ENCODE measurements around the gene HYAL3. TPM values are rescaled to one million over a fixed set of nuclear protein-coding genes. Genes with fewer than 3 reads are reported as not detected.
"Not testable (repeated sequence)": the region's sequence is repeated elsewhere in the genome, so short reads cannot be mapped to it uniquely, and the experiment has no call there.

HYAL3 gene
- total and polyA plus RNA-seq, 3 experiments from 2014 or later, result 3.6 to 8.4 (median 7.7) TPM

GRCh38 chr3:50262200-50262599 lies 37.0 kb downstream of the HYAL3 start:
- Mint-ChIP-seq H3K36me3 (peaks cover 3 to 22% (median 3%) of the 10 kb centered on the region in 3 donors), H3K27ac (peak overlapping the region in 1 of 8 donors; percentile 60), H3K4me1 (peaks cover 0 to 12% (median 7%) of the 10 kb centered on the region in 3 donors)
- H3K4me3 ChIP-seq (ENCODE audit: low read length); H3K36me3 ChIP-seq (ENCODE audit: insufficient read depth, low read length); H3K9me3 ChIP-seq (ENCODE audit: low read length); H3K9me3 Mint-ChIP-seq; H3K27ac ChIP-seq (ENCODE audit: low read depth, low read length); H3K27me3 Mint-ChIP-seq; POLR2A ChIA-PET; DNase-seq; H3K27me3 ChIP-seq (ENCODE audit: insufficient read depth, low read length, poor library complexity, severe bottlenecking); H3K4me1 ChIP-seq (ENCODE audit: insufficient read depth, low read length); H3K4me3 Mint-ChIP-seq: not testable (repeated sequence)
- CTCF ChIA-PET, result interaction anchor here (1.4 to 8.3 kb wide), 4 partner anchors 14 to 67 kb away, joined by 4 to 101 read pairs (median 20); no protein-coding TSS in a partner anchor

DNA sequence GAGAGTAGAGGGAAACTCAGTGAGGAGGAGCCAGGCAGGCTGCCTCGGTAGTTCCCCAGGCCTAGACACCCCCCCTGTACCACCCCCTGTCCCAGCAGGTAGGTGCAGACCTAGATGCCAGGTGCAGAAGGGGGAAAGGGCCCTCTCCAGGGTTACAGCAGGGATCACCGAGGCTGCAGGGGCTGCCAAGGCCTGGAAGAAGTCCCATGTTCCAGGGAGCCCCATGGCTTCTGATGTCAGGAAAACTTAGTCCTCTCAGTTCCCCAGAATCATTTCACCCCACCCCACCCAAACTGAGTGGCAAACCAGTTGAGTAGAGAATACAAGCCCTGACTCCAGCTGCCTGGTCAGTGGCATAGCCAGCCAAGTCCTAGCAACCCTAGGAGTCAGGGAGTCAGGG lies 37.7 kb downstream of the HYAL3 start:
- H3K9me3 Mint-ChIP-seq, result no peaks in the 10 kb centered on the region
- Histone ChIP-seq H3K4me3 (ENCODE audit: low read length) (no peak overlapping the region), H3K9me3 (ENCODE audit: low read length) (no peaks in the 10 kb centered on the region), H3K36me3 (ENCODE audit: insufficient read depth, low read length) (peaks cover 15% of the 10 kb centered on the region), H3K4me1 (ENCODE audit: insufficient read depth, low read length) (peaks cover 5% of the 10 kb centered on the region), H3K27me3 (ENCODE audit: insufficient read depth, low read length, poor library complexity, severe bottlenecking) (no peaks in the 10 kb centered on the region), H3K27ac (ENCODE audit: low read depth, low read length) (peak overlapping the region; percentile 47)
- DNase-seq, result no peak
- CTCF ChIA-PET, result interaction anchor here (1.0 to 8.3 kb wide), 7 partner anchors 13 to 70 kb away, joined by 4 to 101 read pairs (median 5); partner anchors contain the start of genes GNAT1, HYAL3 and NAA80
- peak overlapping the region in 2 of 8 donors; percentile 68 to 90 for H3K27ac Mint-ChIP-seq
- H3K36me3 Mint-ChIP-seq, result peaks cover 3 to 29% (median 4%) of the 10 kb centered on the region in 3 donors
- POLR2A ChIA-PET, result no interaction called here
- H3K4me1 Mint-ChIP-seq, result peaks cover 0 to 13% (median 8%) of the 10 kb centered on the region in 3 donors
- H3K27me3 Mint-ChIP-seq, result no peaks in the 10 kb centered on the region
- H3K4me3 Mint-ChIP-seq, result peak overlapping the region in 2 of 7 donors; percentile 23 to 27

DNA sequence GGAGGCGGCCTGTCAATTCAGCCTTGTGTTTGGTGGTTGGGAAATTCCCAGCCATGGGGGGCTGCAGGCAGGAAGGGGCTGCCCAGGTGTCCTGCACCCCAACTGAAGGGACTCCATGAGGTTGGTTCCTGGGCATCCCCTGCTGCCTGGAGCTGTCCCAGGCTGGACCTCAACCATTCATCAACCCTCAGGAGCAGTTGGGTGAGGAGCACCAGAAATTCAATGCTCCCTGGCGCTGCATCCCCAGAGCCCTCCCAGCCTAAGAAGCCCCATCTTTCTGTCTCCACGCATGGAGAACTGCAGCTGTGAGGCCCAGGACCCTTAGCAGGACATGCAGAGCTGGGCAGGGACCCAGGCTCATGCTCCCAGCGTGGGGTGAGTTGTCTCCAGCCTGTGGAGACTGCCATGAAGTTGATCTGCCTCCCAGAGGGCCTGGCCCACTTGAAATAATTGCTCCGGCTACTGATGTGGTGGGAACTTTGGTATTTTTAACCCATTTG lies 38.2 kb downstream of the HYAL3 start:
- Histone ChIP-seq H3K9me3 (ENCODE audit: low read length) (no peaks in the 10 kb centered on the region), H3K27ac (ENCODE audit: low read depth, low read length) (peak overlapping the region; percentile 47), H3K4me3 (ENCODE audit: low read length) (no peak overlapping the region), H3K36me3 (ENCODE audit: insufficient read depth, low read length) (peaks cover 20% of the 10 kb centered on the region), H3K4me1 (ENCODE audit: insufficient read depth, low read length) (peaks cover 5% of the 10 kb centered on the region), H3K27me3 (ENCODE audit: insufficient read depth, low read length, poor library complexity, severe bottlenecking) (no peaks in the 10 kb centered on the region)
- ChIA-PET CTCF (interaction anchor here (1.0 to 8.3 kb wide), 13 partner anchors 10 to 129 kb away, joined by 3 to 101 read pairs (median 4); partner anchors contain the start of genes GNAI2, GNAT1, HYAL3 and NAA80), POLR2A (no interaction called here)
- no peak for DNase-seq
- Mint-ChIP-seq H3K4me3 (peak overlapping the region in 2 of 7 donors; percentile 27 to 86), H3K27ac (peak overlapping the region in 2 of 8 donors; percentile 68 to 90), H3K9me3 (no peaks in the 10 kb centered on the region), H3K4me1 (peaks cover 0 to 13% (median 8%) of the 10 kb centered on the region in 3 donors), H3K27me3 (no peaks in the 10 kb centered on the region), H3K36me3 (peaks cover 3 to 34% (median 4%) of the 10 kb centered on the region in 3 donors)

GRCh38 chr3:50260027-50260941 lies 38.9 kb downstream of the HYAL3 start:
- peaks cover 5% of the 10 kb centered on the region for H3K4me1 ChIP-seq (ENCODE audit: insufficient read depth, low read length)
- peak overlapping the region; percentile 22 for H3K4me3 ChIP-seq (ENCODE audit: low read length)
- peak; percentile 77 to 88 (median 80) for DNase-seq
- Mint-ChIP-seq H3K27ac (peak overlapping the region in 7 of 8 donors; percentile 3 to 98 (median 59)), H3K4me1 (peaks cover 0 to 13% (median 8%) of the 10 kb centered on the region in 3 donors), H3K27me3 (no peaks in the 10 kb centered on the region), H3K36me3 (peaks cover 3 to 38% (median 4%) of the 10 kb centered on the region in 3 donors), H3K4me3 (peak overlapping the region in 6 of 7 donors; percentile 50 to 86 (median 70)), H3K9me3 (no peaks in the 10 kb centered on the region)
- H3K9me3 ChIP-seq (ENCODE audit: low read length), result no peaks in the 10 kb centered on the region
- CTCF ChIA-PET, result interaction anchor here (0.5 to 8.3 kb wide), 29 partner anchors 8 to 1661 kb away, joined by 3 to 101 read pairs (median 4); partner anchors contain the start of genes GNAI2, GNAT1, HYAL3 and IFRD2
- peaks cover 20% of the 10 kb centered on the region for H3K36me3 ChIP-seq (ENCODE audit: insufficient read depth, low read length)
- no peaks in the 10 kb centered on the region for H3K27me3 ChIP-seq (ENCODE audit: insufficient read depth, low read length, poor library complexity, severe bottlenecking)
- H3K27ac ChIP-seq (ENCODE audit: low read depth, low read length), result peak overlapping the region; percentile 47
- POLR2A ChIA-PET, result interaction anchor here (1.9 to 2.4 kb wide), 2 partner anchors 14 to 25 kb away, joined by 11 to 13 read pairs; partner anchors contain the start of gene GNAI2

DNA sequence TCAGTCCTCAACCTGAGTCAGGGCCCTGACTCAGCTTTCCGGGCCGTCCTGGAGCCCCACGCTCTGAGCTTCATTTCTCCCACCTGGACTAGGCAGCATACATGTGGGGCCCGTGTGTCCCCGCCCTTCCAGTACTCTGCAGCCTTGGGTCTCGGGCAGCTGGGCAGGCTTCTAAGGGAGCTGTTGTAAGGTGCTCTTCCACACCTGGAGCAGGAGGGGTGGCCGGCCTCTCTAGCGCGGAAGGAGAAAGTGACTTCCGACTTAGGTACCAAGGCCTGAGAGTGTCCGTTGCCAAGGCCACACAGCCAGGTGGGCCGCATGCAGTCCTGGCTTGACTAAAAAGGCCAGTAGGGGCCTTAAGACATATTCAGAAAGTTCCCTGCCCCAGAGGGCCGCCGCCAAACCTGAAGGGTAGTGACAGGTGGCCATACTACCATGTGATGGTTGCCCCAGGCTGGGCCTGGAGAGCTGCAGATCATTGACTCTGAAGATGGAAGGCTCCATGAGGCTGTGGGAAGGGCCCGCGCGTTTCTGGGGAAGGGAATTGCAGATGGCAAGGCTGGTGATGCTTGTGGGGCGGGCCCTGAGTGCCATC lies 39.7 kb downstream of the HYAL3 start:
- peaks cover 3 to 45% (median 4%) of the 10 kb centered on the region in 3 donors for H3K36me3 Mint-ChIP-seq
- Histone ChIP-seq H3K4me1 (ENCODE audit: insufficient read depth, low read length) (peaks cover 5% of the 10 kb centered on the region), H3K9me3 (ENCODE audit: low read length) (no peaks in the 10 kb centered on the region), H3K27ac (ENCODE audit: low read depth, low read length) (no peak overlapping the region), H3K36me3 (ENCODE audit: insufficient read depth, low read length) (peaks cover 24% of the 10 kb centered on the region), H3K27me3 (ENCODE audit: insufficient read depth, low read length, poor library complexity, severe bottlenecking) (no peaks in the 10 kb centered on the region), H3K4me3 (ENCODE audit: low read length) (no peak overlapping the region)
- DNase-seq, result no peak
- H3K27me3 Mint-ChIP-seq, result no peaks in the 10 kb centered on the region
- H3K4me1 Mint-ChIP-seq, result peaks cover 0 to 13% (median 8%) of the 10 kb centered on the region in 3 donors
- CTCF ChIA-PET, result interaction anchor here (0.8 to 8.3 kb wide), 27 partner anchors 8 to 139 kb away, joined by 3 to 101 read pairs (median 4); partner anchors contain the start of genes GNAI2, GNAT1 and IFRD2
- no peaks in the 10 kb centered on the region for H3K9me3 Mint-ChIP-seq
- POLR2A ChIA-PET, result interaction anchor here (1.9 to 2.4 kb wide), 2 partner anchors 13 to 24 kb away, joined by 11 to 13 read pairs; partner anchors contain the start of gene GNAI2
- peak overlapping the region in 6 of 7 donors; percentile 50 to 82 (median 70) for H3K4me3 Mint-ChIP-seq
- peak overlapping the region; percentile 33 to 98 (median 60) for H3K27ac Mint-ChIP-seq

- H3K27me3 ChIP-seq (ENCODE audit: insufficient read depth, low read length, poor library complexity, severe bottlenecking), result no peaks in the 10 kb centered on the region
- no peak overlapping the region for H3K4me3 Mint-ChIP-seq
- no peaks in the 10 kb centered on the region for H3K9me3 ChIP-seq (ENCODE audit: low read length)
- peaks cover 3 to 51% (median 4%) of the 10 kb centered on the region in 3 donors for H3K36me3 Mint-ChIP-seq
- peaks cover 0 to 13% (median 8%) of the 10 kb centered on the region in 3 donors for H3K4me1 Mint-ChIP-seq
- peak overlapping the region in 3 of 8 donors; percentile 6 to 36 (median 12) for H3K27ac Mint-ChIP-seq
- ChIA-PET CTCF (interaction anchor here (0.8 to 8.3 kb wide), 17 partner anchors 9 to 68 kb away, joined by 3 to 101 read pairs (median 4); partner anchors contain the start of gene IFRD2), POLR2A (interaction anchor here (0.6 to 2.4 kb wide), 5 partner anchors 12 to 91 kb away, joined by 3 to 13 read pairs (median 11); partner anchors contain the start of genes GNAI2 and NPRL2)
- no peak for DNase-seq
- H3K9me3 Mint-ChIP-seq, result no peaks in the 10 kb centered on the region
- H3K4me1 ChIP-seq (ENCODE audit: insufficient read depth, low read length), result peaks cover 5% of the 10 kb centered on the region
- H3K4me3 ChIP-seq (ENCODE audit: low read length), result no peak overlapping the region
- peaks cover 0 to 2% of the 10 kb centered on the region in 2 donors for H3K27me3 Mint-ChIP-seq
- H3K27ac ChIP-seq (ENCODE audit: low read depth, low read length), result no peak overlapping the region
- peaks cover 29% of the 10 kb centered on the region for H3K36me3 ChIP-seq (ENCODE audit: insufficient read depth, low read length)
Observed at GRCh38 chr3:50258979-50259378, 40.2 kb downstream of the HYAL3 start.

GRCh38 chr3:50258029-50258680 lies 41.0 kb downstream of the HYAL3 start:
- DNase-seq, result no peak
- peaks cover 5% of the 10 kb centered on the region for H3K4me1 ChIP-seq (ENCODE audit: insufficient read depth, low read length)
- CTCF ChIA-PET, result interaction anchor here (1.1 to 8.3 kb wide), 7 partner anchors 10 to 69 kb away, joined by 3 to 101 read pairs (median 7); partner anchors contain the start of gene GNAI2
- Mint-ChIP-seq H3K4me3 (peak overlapping the region in 1 of 7 donors; percentile 70), H3K27me3 (peaks cover 0 to 2% of the 10 kb centered on the region in 2 donors), H3K27ac (no peak overlapping the region), H3K9me3 (no peaks in the 10 kb centered on the region), H3K4me1 (peaks cover 0 to 21% (median 12%) of the 10 kb centered on the region in 3 donors), H3K36me3 (peaks cover 4 to 59% (median 5%) of the 10 kb centered on the region in 3 donors)
- H3K4me3 ChIP-seq (ENCODE audit: low read length), result no peak overlapping the region
- H3K36me3 ChIP-seq (ENCODE audit: insufficient read depth, low read length), result peaks cover 36% of the 10 kb centered on the region
- no peak overlapping the region for H3K27ac ChIP-seq (ENCODE audit: low read depth, low read length)
- POLR2A ChIA-PET, result interaction anchor here (0.6 to 2.4 kb wide), 4 partner anchors 17 to 92 kb away, joined by 3 to 11 read pairs (median 8); partner anchors contain the start of genes GNAI2 and NPRL2
- no peaks in the 10 kb centered on the region for H3K9me3 ChIP-seq (ENCODE audit: low read length)
- no peaks in the 10 kb centered on the region for H3K27me3 ChIP-seq (ENCODE audit: insufficient read depth, low read length, poor library complexity, severe bottlenecking)

Data from CD8-positive, alpha-beta memory T cell (primary cell).